Activated T-cell treated with anti-CD3 and anti-CD28 coated beads, Interleukin-2, amount 50 U/mL, for 48 hours (primary cell): Measurements from ENCODE around the gene ARMC8.
A peak's percentile ranks its signal among the peaks of the same experiment; 100 is the strongest.

Source experiments
- DNase-seq, 2 experiments: peaks; one replicate each; pipeline ENCODE4 v3.0.0-alpha.2; 2020

ARMC8 gene

DNA sequence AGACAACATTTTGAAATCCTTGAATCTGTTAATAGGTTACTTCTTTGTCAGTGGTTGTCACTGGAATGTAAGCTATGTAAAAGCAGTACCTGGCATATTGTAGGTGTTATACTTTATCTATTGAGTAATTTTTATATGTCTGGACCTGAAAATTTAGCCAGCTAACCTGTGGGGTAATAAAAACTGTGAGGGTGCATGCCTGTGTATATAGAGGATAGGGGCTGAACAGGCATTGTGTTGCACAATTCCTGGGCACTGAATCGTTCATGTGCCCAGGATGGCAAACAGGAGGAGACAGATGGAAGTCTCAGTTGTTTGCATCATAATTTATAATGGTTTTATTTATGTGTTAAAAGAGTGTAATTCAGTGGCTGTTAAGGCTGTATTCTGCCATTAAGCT, 67.1 kb downstream of the ARMC8 start:
- no peak for DNase-seq

DNA sequence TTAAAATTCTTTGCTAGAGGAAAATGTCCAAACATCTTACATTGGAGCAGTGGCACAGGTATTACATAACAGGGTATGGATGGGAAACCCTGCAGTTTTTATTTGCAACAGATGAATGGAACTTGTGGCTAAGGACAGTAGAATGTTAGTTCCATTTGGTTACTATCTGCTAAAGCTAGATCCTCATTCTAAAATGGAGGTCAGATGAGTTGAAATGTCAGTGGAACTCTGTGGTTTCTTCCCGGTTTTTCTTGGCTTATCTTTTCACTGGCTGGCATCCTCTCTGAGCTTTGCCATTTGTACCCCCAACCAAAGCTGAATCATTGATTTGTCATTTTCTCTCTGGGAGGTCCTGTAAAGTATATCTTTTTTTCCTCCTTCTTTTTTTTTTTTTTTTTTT, 68.9 kb downstream of the ARMC8 start:
- no peak for DNase-seq

DNA sequence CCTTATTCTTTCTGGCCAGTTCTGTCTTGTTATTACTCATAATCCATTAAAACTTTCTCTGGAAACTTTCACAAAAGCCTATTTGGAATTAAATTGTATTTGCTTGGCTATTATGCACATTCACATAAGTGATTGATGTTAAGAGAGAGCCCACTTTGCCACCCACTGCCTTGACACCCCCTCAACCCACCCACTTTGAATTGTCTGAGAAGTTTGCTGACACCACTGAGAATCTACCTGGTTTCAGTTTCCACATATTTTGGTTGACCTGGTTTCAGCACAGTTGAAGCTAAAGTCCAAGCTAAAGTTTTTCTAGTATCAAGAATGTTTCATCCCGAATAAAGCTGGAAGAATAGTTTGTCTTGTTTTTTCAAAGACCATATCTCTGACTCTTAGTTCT, 70.9 kb downstream of the ARMC8 start:
- no peak for DNase-seq

GRCh38 chr3:138259126-138259525, 72.0 kb downstream of the ARMC8 start:
- no peak for DNase-seq

- no peak for DNase-seq
Observed at GRCh38 chr3:138260611-138261010, 73.5 kb downstream of the ARMC8 start.

DNA sequence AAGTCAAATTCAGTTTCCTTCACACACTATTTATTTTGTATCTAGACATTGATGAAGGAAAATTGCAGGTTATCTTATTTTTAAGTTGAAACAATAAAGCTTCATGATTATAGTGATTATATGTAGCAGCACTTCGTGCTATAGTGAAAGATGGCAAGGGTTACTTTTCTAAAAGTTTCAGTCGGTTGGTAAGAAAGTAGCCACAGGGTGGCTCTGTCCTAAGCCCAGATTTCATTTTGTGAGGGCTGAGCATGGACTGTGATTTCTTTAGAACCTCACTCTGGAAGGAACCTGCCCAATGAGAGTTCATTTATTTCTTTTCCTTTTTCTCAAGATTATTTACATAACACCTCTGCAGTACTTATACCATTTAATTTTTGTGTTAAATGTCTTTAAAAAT, 76.0 kb downstream of the ARMC8 start:
- no peak for DNase-seq

DNA sequence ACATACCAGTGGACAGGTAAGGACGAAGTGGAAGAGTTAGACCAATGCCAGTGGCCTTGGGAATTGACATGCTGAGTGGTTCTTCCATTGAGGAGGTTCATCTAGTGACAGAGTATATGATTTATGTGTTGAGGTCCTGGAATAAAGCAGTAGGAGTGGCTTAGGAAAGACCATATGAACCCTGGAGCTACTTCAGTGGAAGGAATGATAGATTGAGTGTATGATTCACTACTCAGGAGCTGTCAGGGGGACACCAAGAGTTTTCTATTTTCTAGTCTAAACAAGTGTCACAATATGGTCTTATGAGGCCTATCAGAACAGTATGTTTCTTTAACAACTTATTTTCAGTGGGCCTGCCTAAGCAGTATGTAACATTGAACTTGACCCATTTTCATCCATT, 78.6 kb downstream of the ARMC8 start:
- DNase-seq: no peak

- no peak for DNase-seq
Observed at GRCh38 chr3:138267083-138267482, 80.0 kb downstream of the ARMC8 start.

DNA sequence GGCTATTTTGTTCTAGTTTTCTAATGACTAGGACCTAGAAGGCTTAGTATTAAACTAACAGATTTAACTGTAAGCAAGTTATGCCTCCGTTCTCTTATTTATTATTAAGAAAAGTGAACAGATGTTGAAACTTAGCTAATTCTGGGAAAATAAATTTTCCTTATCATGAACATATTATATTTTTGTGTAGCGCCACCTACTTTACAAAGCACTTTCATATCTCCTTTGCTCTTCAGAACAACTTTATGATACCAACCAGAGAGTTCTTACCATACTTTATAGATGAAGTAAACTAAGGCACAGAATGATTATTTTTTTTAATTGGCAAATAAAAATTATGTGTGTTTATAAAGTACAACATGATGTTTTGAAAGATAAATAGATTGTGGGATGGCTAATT, 83.1 kb downstream of the ARMC8 start:
- no peak for DNase-seq

GRCh38 chr3:138271189-138271794, 84.2 kb downstream of the ARMC8 start:
- no peak for DNase-seq

DNA sequence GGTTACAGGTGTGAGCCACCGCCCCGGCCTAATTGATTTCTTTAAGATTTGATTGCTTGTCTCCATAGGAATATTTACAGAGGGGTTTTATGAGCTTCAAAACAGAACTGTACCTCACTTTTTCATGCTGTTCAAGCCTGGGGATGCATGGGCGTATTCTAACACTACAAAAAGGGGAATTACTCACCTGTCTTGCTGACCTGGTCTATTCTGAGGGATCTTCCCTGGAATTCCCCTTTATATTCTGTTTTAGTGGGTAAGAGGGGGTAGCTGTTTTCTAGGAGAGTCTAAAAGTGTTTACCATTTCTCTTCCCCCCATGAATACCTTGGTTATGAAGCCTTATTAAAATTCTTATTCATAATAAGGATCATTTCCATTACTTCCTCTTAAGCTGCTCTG, 94.5 kb downstream of the ARMC8 start:
- no peak for DNase-seq

- DNase-seq: no peak
Observed at GRCh38 chr3:138282836-138283235, 95.7 kb downstream of the ARMC8 start.

GRCh38 chr3:138284079-138284478, 97.0 kb downstream of the ARMC8 start:
- no peak for DNase-seq

- DNase-seq: no peak
Observed at GRCh38 chr3:138284957-138285477, 97.9 kb downstream of the ARMC8 start.

DNA sequence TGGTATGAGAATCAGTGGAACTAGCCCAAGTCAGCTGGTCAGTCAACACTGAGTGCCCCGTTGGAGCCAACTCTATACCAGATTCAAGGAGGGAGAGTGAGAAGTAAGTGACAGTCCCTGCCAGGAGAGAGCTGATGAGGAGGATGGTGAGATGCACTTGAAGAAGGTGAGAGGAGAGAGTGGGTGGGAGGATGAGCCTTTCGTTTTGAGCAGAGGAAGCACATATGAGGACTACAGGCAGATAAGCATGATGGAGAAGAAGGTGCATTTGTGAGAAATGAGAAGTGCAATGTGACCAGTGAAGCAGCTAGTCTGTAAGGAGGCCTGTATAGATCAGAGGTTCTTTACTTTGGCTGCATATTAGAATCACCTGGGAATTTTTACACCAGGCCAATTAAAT, 102.2 kb downstream of the ARMC8 start:
- DNase-seq: no peak

DNA sequence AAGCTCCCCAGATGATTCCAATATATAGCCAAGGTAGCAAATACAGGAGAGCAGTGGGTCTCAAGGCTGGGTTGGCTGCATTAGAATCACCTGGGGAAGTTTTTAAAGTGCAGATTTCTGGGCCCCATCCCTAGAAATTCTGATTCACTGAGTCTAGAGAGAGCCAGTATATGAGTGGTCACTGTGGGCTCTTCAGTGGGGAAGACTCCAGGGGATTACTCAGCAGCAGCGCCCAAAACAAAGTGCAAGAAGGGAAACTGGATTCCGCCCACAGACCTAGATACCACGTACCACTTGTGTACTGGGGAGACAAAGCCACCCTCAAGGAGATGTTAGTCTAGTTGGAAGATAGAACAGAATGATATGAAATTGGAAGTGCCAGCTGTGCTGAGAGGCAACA, 102.6 kb downstream of the ARMC8 start:
- DNase-seq: peak in 1 of 2 experiments; percentile 38

GRCh38 chr3:138296639-138297038, 109.5 kb downstream of the ARMC8 start:
- peak in 1 of 2 experiments; percentile 40 for DNase-seq

GRCh38 chr3:138297059-138297607, 110.0 kb downstream of the ARMC8 start:
- peak; percentile 37 to 39 for DNase-seq

DNA sequence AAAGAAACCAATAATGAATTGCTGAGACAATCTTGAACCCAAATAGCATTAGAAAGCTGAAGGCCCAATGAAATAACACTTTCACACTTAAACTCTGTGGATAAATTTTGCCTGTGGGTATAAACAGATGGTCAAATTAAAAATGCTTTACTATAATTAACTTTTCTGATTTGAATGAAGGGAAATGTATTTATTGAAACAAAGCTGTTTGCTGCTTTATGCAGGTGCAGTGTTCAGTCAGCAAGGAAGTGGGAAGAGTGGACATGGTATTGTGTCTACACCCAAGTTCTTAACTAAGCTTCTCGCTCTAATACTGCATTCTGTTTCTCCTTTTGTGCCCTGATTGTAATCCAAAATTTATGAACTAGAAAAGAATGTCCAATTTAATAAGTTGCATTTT, 110.8 kb downstream of the ARMC8 start:
- no peak for DNase-seq

DNA sequence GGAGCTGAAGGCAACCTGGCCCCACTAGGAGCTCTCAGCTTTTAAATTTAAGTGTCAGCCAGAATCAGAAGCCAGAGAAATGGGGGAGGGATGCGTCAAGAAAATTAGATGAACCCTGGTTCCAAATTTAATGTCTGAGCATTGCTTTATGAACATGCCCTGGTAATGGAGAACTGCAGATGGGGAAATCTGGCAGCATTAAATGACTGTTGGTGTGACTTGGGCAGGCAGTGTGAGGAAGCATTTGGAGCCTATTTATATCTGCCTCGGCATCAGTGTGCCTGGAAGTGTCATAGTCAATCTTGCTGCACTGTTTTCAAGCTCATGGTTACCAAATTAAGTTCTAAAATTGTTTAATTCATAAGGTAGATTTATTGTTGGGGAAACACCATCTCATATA, 113.5 kb downstream of the ARMC8 start:
- no peak for DNase-seq

DNA sequence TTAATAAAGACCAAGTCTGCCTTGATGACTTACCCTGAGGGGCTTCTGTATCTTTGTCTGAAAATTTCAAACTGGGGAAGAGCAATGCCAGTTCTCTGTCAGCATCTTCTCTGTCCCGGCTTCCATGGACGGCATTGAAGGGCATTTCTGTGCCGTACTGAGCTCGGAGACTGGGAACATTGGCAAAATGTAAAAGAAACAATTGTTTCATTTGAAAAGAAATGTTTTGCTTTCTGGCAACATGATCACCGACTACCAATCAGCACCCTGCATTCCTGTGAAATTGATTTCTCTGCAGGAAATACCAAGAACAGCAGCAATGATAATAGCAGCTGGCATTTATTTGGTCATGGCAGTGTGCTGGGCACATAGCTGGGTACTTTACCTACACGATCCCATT, 116.4 kb downstream of the ARMC8 start:
- no peak for DNase-seq

DNA sequence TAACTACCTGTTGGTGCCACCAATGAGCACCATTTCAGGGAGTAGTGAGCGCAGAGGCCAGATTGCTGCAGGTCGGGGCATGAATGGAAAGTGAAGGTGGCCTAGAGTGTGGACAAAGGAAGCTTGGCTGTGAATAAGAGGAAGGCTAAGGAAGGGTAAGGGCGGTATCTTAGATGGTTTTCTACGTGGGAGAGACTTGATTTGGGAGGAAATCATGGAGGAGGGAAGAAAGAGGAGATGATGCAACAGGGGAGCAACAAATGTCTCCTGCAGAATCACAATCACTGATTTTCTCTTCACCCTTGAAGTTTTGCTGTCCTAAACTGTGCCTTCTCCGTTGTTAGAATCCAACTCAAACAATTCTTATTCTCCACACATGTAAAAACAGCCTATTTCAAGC, 120.8 kb downstream of the ARMC8 start:
- no peak for DNase-seq

- DNase-seq: no peak
Observed at GRCh38 chr3:138308783-138309182, 121.7 kb downstream of the ARMC8 start.

DNA sequence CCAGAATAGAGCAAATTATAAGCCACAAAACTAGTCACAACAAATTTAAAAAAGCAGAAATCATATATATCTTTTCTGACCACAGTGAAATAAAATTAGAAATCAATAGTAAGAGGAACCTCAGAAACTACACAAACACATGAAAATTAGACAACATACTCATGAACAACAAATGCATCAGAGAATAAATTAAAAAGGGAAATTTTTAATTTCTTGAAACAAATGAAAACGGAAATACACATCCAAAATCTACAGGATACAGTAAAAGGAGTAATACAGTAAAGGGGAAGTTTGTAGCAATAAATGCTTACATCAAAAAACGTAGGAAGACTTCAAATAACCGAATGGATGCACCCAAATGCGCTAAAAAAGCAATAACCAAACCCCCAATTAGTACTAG, 123.4 kb downstream of the ARMC8 start:
- no peak for DNase-seq

DNA sequence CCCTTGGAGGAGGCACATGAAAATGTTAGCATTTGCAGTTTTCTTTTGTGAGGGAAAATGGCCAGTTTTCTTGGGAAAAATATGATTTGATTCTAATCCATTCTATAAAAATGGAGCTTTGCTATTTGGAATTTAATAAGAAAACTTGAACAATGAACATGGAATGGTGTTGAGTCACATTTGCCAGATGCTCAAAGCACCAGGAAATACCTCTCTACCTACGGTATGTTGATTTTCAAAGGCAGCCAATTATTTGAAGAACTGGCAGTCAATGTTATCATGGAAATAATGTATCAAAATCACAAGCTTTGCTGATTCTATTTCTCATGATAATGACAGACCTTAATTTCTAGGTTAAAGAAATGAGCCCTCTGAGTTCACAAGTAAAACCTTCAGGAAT, 127.7 kb downstream of the ARMC8 start:
- DNase-seq: no peak
